Mononuclear cell (primary cell): ENCODE results near the gene COL26A1. TPM values are rescaled to one million over a fixed set of nuclear protein-coding genes. Genes with fewer than 3 reads are reported as not detected.

Experiments
- total RNA-seq: library from RNA; depleted of rRNA; stranded (reverse); fragments of >200 nt; gene quantifications from one replicate; pipeline ENCODE4 v1.2.3, GENCODE V29; 2012

Gene COL26A1
- total RNA-seq, 1 donor: 0.21 TPM

Other genes with a start within 250 kb of the COL26A1 start
- gene SERPINE1, start 235.8 kb upstream of the COL26A1 start, total RNA-seq: 2.3 TPM
- gene AP1S1, start 208.4 kb upstream of the COL26A1 start, total RNA-seq: 5.0 TPM
- not detected for gene VGF, start 197.3 kb upstream of the COL26A1 start, total RNA-seq
- not detected for gene NAT16, start 182.6 kb upstream of the COL26A1 start, total RNA-seq
- not detected for gene MOGAT3, start 161.8 kb upstream of the COL26A1 start, total RNA-seq
- gene PLOD3, start 145.3 kb upstream of the COL26A1 start, total RNA-seq: 8.7 TPM
- gene ZNHIT1, start 144.7 kb upstream of the COL26A1 start, total RNA-seq: 28.1 TPM
- gene CLDN15, start 125.1 kb upstream of the COL26A1 start, total RNA-seq: 4.5 TPM
- gene FIS1, start 117.8 kb upstream of the COL26A1 start, total RNA-seq: 83.9 TPM
- gene IFT22, start 41.1 kb upstream of the COL26A1 start, total RNA-seq: 1.5 TPM